Measurements from ENCODE around the gene BPGM. TPM values are rescaled to one million over a fixed set of nuclear protein-coding genes. Genes with fewer than 3 reads are reported as not detected.

The BPGM gene
- total and polyA plus RNA-seq, 9 of the 15 experiments (the other 6 are each of a cell fraction or from before 2014, with no cell fraction given): 14.1 to 46.1 (median 21.2) TPM

GRCh38 chr7:134708692-134709091 is 62.0 kb downstream of the BPGM start:
- POLR2A ChIA-PET: no interaction called here
- in situ Hi-C loops (cut with MboI) (no loop called here), intact Hi-C loops (cut with micrococcal nuclease) (no loop called here)
- CTCF ChIA-PET (ENCODE audit: low intra/inter-chr PET ratio): no interaction called here
- H3K4me1 ChIP-seq (replicated peaks in 1 of 2; ENCODE audit: control insufficient read depth in 2 of 2, insufficient read depth in 2 of 2, low read length in 2 of 2): no peaks in the 10 kb centered on the region
- no peak overlapping the region for H3K27ac ChIP-seq (ENCODE audit: extremely low read depth, low read depth, low read length)
- H4K20me1 ChIP-seq (replicated peaks; ENCODE audit: control insufficient read depth, insufficient read depth, low read length): no peaks in the 10 kb centered on the region
- H3K79me2 ChIP-seq (ENCODE audit: control insufficient read depth, insufficient read depth, low read length): no peaks in the 10 kb centered on the region
- H3K9ac ChIP-seq (ENCODE audit: insufficient read depth in 1 of 2, low read depth in 2 of 2, low read length in 2 of 2): no peak overlapping the region
- WGBS (ENCODE audit: insufficient coverage, low coverage, missing lambda C conversion rate): 5% methylated on average over 2 of the region's 2 CpGs
- H3K9me3 ChIP-seq (replicated peaks; ENCODE audit: control insufficient read depth, insufficient read depth, low read depth, low read length): no peaks in the 10 kb centered on the region
- peaks cover 35 to 38% of the 10 kb centered on the region in 2 experiments; a peak in 4 of 5 replicates for H3K27me3 ChIP-seq (ENCODE audit: control insufficient read depth in 2 of 2, insufficient read depth in 2 of 2, low read length in 2 of 2)
- DNase-seq (ENCODE audit: extremely low read depth in 1 of 4, low spot score in 3 of 4) (no peak), FAIRE-seq (no peak), ATAC-seq (no peak)
- no peaks in the 10 kb centered on the region for H3K36me3 ChIP-seq (ENCODE audit: control insufficient read depth, insufficient read depth, low read length)
- no peaks in the 10 kb centered on the region for H3K9me1 ChIP-seq (ENCODE audit: control insufficient read depth, insufficient read depth, low read length)
- no peak overlapping the region for H3K4me3 ChIP-seq
- no TSS peak for BruUV-seq (replicated peaks)
- H2AFZ ChIP-seq (ENCODE audit: low read depth, low read length): no peak overlapping the region
- no peak overlapping the region for H3K4me2 ChIP-seq (ENCODE audit: insufficient read depth, low read length)
- TF ChIP-seq ZBTB11 (CRISPR knock-in tag; IDR thresholded peaks at IDR 0.05): no peak
- TF ChIP-seq, protein P1, sequence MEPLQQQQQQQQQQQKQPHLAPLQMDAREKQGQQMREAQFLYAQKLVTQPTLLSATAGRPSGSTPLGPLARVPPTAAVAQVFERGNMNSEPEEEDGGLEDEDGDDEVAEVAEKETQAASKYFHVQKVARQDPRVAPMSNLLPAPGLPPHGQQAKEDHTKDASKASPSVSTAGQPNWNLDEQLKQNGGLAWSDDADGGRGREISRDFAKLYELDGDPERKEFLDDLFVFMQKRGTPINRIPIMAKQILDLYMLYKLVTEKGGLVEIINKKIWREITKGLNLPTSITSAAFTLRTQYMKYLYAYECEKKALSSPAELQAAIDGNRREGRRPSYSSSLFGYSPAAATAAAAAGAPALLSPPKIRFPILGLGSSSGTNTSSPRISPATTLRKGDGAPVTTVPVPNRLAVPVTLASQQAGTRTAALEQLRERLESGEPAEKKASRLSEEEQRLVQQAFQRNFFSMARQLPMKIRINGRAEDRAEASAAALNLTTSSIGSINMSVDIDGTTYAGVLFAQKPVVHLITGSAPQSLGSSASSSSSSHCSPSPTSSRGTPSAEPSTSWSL (CRISPR knock-in tag; IDR thresholded peaks at IDR 0.05; ENCODE audit: borderline replicate concordance): no peak
- TF ChIP-seq, protein P2, sequence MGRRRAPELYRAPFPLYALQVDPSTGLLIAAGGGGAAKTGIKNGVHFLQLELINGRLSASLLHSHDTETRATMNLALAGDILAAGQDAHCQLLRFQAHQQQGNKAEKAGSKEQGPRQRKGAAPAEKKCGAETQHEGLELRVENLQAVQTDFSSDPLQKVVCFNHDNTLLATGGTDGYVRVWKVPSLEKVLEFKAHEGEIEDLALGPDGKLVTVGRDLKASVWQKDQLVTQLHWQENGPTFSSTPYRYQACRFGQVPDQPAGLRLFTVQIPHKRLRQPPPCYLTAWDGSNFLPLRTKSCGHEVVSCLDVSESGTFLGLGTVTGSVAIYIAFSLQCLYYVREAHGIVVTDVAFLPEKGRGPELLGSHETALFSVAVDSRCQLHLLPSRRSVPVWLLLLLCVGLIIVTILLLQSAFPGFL (CRISPR knock-in tag; IDR thresholded peaks at IDR 0.05): no peak
- TF ChIP-seq ETV1 (tag; conservative IDR thresholded peaks at IDR 0.05; ENCODE audit: low read depth): no peak
- no peak for TF ChIP-seq NR1H2 (CRISPR knock-in tag; IDR thresholded peaks at IDR 0.05)
- no peak for TF ChIP-seq HLTF (IDR thresholded peaks at IDR 0.05)
- TF ChIP-seq RNF2 (IDR thresholded peaks at IDR 0.05): no peak
- TF ChIP-seq, protein P3, sequence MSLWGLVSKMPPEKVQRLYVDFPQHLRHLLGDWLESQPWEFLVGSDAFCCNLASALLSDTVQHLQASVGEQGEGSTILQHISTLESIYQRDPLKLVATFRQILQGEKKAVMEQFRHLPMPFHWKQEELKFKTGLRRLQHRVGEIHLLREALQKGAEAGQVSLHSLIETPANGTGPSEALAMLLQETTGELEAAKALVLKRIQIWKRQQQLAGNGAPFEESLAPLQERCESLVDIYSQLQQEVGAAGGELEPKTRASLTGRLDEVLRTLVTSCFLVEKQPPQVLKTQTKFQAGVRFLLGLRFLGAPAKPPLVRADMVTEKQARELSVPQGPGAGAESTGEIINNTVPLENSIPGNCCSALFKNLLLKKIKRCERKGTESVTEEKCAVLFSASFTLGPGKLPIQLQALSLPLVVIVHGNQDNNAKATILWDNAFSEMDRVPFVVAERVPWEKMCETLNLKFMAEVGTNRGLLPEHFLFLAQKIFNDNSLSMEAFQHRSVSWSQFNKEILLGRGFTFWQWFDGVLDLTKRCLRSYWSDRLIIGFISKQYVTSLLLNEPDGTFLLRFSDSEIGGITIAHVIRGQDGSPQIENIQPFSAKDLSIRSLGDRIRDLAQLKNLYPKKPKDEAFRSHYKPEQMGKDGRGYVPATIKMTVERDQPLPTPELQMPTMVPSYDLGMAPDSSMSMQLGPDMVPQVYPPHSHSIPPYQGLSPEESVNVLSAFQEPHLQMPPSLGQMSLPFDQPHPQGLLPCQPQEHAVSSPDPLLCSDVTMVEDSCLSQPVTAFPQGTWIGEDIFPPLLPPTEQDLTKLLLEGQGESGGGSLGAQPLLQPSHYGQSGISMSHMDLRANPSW (CRISPR knock-in tag; IDR thresholded peaks at IDR 0.05): no peak
- TF ChIP-seq NFATC3 (IDR thresholded peaks at IDR 0.05): no peak
- TF ChIP-seq, protein P4, sequence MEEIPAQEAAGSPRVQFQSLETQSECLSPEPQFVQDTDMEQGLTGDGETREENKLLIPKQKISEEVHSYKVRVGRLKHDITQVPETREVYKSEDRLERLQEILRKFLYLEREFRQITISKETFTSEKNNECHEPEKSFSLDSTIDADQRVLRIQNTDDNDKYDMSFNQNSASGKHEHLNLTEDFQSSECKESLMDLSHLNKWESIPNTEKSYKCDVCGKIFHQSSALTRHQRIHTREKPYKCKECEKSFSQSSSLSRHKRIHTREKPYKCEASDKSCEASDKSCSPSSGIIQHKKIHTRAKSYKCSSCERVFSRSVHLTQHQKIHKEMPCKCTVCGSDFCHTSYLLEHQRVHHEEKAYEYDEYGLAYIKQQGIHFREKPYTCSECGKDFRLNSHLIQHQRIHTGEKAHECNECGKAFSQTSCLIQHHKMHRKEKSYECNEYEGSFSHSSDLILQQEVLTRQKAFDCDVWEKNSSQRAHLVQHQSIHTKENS (CRISPR knock-in tag; IDR thresholded peaks at IDR 0.05): no peak
- TF ChIP-seq HNRNPLL (IDR thresholded peaks at IDR 0.05; ENCODE audit: low read depth, low read length, poor library complexity, severe bottlenecking): no peak
- TF ChIP-seq ZNF444 (CRISPR knock-in tag; IDR thresholded peaks at IDR 0.05): no peak

All from K562 (cell line).